Liver (tissue), 9 donors: Measurements from ENCODE around the gene EIF2B2. TPM values are rescaled to one million over a fixed set of nuclear protein-coding genes. Genes with fewer than 3 reads are reported as not detected.

Source experiments
- DNase-seq: peaks from one replicate; pipeline ENCODE4 v3.0.0-alpha.2; 2017; ENCODE audit warnings: low spot score
- H3K27ac ChIP-seq, 2 donors: one replicate each; pipeline ENCODE4 v1.7.0; 2013; ENCODE audit warnings: inconsistent platforms in 2 of 2, low read length in 2 of 2, control low read depth in 1 of 2, low read depth in 1 of 2, mild to moderate bottlenecking in 1 of 2
- H3K27me3 ChIP-seq, 4 donors: one replicate each; pipeline versions ENCODE4 v1.6.1 to v1.7.0; 2013; ENCODE audit warnings: low read length in 3 of 4, inconsistent platforms in 1 of 4, mild to moderate bottlenecking in 1 of 4, moderate library complexity in 1 of 4; ENCODE audit not compliant: control insufficient read depth in 4 of 4, insufficient read depth in 4 of 4
- H3K36me3 ChIP-seq, 4 donors: one replicate each; pipeline versions ENCODE4 v1.6.1 to v1.7.0; 2013; ENCODE audit warnings: low read length in 3 of 4, mild to moderate bottlenecking in 3 of 4, low read depth in 1 of 4, moderate library complexity in 1 of 4; ENCODE audit not compliant: control insufficient read depth in 4 of 4, insufficient read depth in 3 of 4
- H3K4me1 ChIP-seq, 4 donors: one replicate each; pipeline versions ENCODE4 v1.6.1 to v1.7.0; 2013; ENCODE audit warnings: low read length in 3 of 4, mild to moderate bottlenecking in 3 of 4, moderate library complexity in 1 of 4; ENCODE audit not compliant: control insufficient read depth in 4 of 4, insufficient read depth in 4 of 4
- H3K4me3 ChIP-seq, 3 donors: one replicate each; pipeline versions ENCODE4 v1.6.1 to v1.7.0; 2013; ENCODE audit warnings: low read length in 3 of 3, control low read depth in 1 of 3, low read depth in 1 of 3, mild to moderate bottlenecking in 1 of 3
- H3K9ac ChIP-seq, 2 donors: one replicate each; pipeline ENCODE4 v1.7.0; 2013; ENCODE audit warnings: low read length in 2 of 2, mild to moderate bottlenecking in 2 of 2, moderate library complexity in 2 of 2, control low read depth in 1 of 2, low read depth in 1 of 2
- H3K9me3 ChIP-seq, 4 donors: one replicate each; pipeline versions ENCODE4 v1.6.1 to v1.7.0; 2013; ENCODE audit warnings: low read length in 3 of 4; ENCODE audit not compliant: control insufficient read depth in 4 of 4
- ATF3 ChIP-seq: IDR thresholded peaks from 2 replicates; pipeline ENCODE4 v1.6.1; 2016; ENCODE audit warnings: antibody characterized with exemption
- CTCF ChIP-seq: fragments of 150-350 bp; IDR thresholded peaks from 2 replicates; pipeline ENCODE4 v1.5.1; 2017; ENCODE audit warnings: improper control_type of control experiment, low read depth, low read length; ENCODE audit not compliant: missing input control
- EGR1 ChIP-seq, 2 donors: IDR thresholded peaks; 2 replicates each; pipeline ENCODE4 v1.6.1; 2016 to 2018; ENCODE audit warnings: antibody characterized with exemption in 2 of 2, low read depth in 2 of 2
- FOXA1 ChIP-seq: IDR thresholded peaks from 2 replicates; pipeline ENCODE4 v1.6.1; 2016; ENCODE audit warnings: antibody characterized with exemption
- FOXA2 ChIP-seq: IDR thresholded peaks from 2 replicates; pipeline ENCODE4 v1.6.1; 2016; ENCODE audit warnings: antibody characterized with exemption
- GABPA ChIP-seq, 2 donors: IDR thresholded peaks in 1 of 2; conservative IDR thresholded peaks in 1 of 2; 2 replicates each; pipeline ENCODE4 v1.6.1; 2016; ENCODE audit warnings: antibody characterized with exemption in 2 of 2, mild to moderate bottlenecking in 1 of 2, moderate library complexity in 1 of 2
- HNF4A ChIP-seq, 2 donors: conservative IDR thresholded peaks; 2 replicates each; pipeline ENCODE4 v1.6.1; 2016; ENCODE audit warnings: antibody characterized with exemption in 2 of 2, mild to moderate bottlenecking in 2 of 2
- HNF4G ChIP-seq: IDR thresholded peaks from 2 replicates; pipeline ENCODE4 v1.6.1; 2016; ENCODE audit warnings: antibody characterized with exemption
- JUND ChIP-seq, 2 donors: IDR thresholded peaks; 2 replicates each; pipeline ENCODE4 v1.6.1; 2016; ENCODE audit warnings: antibody characterized with exemption in 2 of 2
- NR2F2 ChIP-seq: IDR thresholded peaks from 2 replicates; pipeline ENCODE4 v1.6.1; 2016; ENCODE audit warnings: antibody characterized with exemption
- RAD21 ChIP-seq, 2 donors: IDR thresholded peaks; 2 replicates each; pipeline ENCODE4 v1.6.1; 2016; ENCODE audit warnings: antibody characterized with exemption in 2 of 2, mild to moderate bottlenecking in 2 of 2
- REST ChIP-seq: IDR thresholded peaks from 2 replicates; pipeline ENCODE4 v1.6.1; 2016; ENCODE audit warnings: antibody characterized with exemption, mild to moderate bottlenecking
- RXRA ChIP-seq, 2 donors: IDR thresholded peaks; 2 replicates each; pipeline ENCODE4 v1.6.1; 2017 to 2018; ENCODE audit warnings: antibody characterized with exemption in 2 of 2, mild to moderate bottlenecking in 1 of 2
- TAF1 ChIP-seq: conservative IDR thresholded peaks from 2 replicates; pipeline ENCODE4 v1.6.1; 2016; ENCODE audit warnings: antibody characterized with exemption, mild to moderate bottlenecking
- YY1 ChIP-seq: IDR thresholded peaks from 2 replicates; pipeline ENCODE4 v1.6.1; 2016; ENCODE audit warnings: antibody characterized with exemption, mild to moderate bottlenecking
- WGBS: extraction: QIAGEN DNeasy Blood & Tissue Kit; methylation state at CpG from one replicate; pipeline ENCODE4 v1.1.7; 2013; 5-methylcytosine and 5-hydroxymethylcytosine counted together
- polyA plus RNA-seq, 2 donors: library from polyadenylated mRNA; stranded (reverse) in 1 of 2; unstranded in 1 of 2; fragments of 200-250 nt in 1 of 2; fragments of >200 nt in 1 of 2; fragmentation: Nextera tagmentation in 1 of 2; extraction: Ambion mirVana in 1 of 2; gene quantifications; one replicate each; pipeline versions ENCODE4 v1.2.1 to v1.2.3, GENCODE V29; 2013 to 2015
- total RNA-seq, 2 donors: library from RNA; depleted of rRNA; stranded (reverse); fragments of >200 nt; gene quantifications; one replicate each; pipeline ENCODE4 v1.2.3, GENCODE V29; 2014
- TF ChIP-seq, protein P1 (sequence below): IDR thresholded peaks from 2 replicates; pipeline ENCODE4 v1.6.1; 2016; ENCODE audit warnings: antibody characterized with exemption
- TF ChIP-seq, protein P2 (sequence below): IDR thresholded peaks from 2 replicates; pipeline ENCODE4 v1.6.1; 2016; ENCODE audit warnings: antibody characterized with exemption
- donor health status: healthy.
- donor health status: healthy.
- donor health status: healthy.
- donor health status: healthy.
- donor health status: healthy.

Gene EIF2B2
- total and polyA plus RNA-seq, 4 donors: 16.2 to 23.6 (median 20.2) TPM

- TF ChIP-seq JUND (IDR thresholded peaks at IDR 0.05): no peak
- TF ChIP-seq FOXA1: no peak
- TF ChIP-seq NR2F2: no peak
These were observed 40.2 kb upstream of the EIF2B2 start (continued) for GRCh38 chr14:74962493-74962892.

DNA sequence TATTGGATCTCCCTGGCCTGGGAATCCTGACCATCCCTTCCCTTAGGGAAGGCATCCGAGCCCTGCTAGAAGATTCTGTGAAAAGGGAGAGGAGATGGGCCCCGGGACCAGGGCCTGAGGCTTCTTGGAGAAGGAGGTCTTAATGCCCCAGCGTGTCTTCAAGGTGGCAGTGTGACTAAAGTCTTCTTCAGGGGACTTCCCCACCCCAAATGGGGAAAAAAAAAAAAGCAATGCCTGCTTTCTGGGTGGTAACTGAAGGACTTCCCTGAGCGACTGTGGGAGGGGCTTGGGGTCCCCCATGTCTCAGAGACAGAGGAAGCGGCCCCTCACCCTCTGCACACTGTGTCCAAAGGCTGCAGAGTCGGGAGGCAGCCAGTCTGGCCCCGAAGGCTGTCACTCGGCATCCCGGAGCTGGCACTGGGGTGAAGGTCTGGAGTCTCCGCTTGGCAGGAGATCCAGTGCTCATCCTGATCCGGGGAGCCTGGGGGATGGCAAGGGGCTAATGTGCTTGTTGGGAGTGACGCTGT, 39.5 kb upstream of the EIF2B2 start:
- Histone ChIP-seq H3K4me3 (no peak overlapping the region), H3K27ac (no peak overlapping the region), H3K9ac (no peak overlapping the region), H3K4me1 (no peaks in the 10 kb centered on the region), H3K36me3 (no peaks in the 10 kb centered on the region), H3K9me3 (no peaks in the 10 kb centered on the region), H3K27me3 (no peaks in the 10 kb centered on the region)
- TF ChIP-seq JUND (IDR thresholded peaks at IDR 0.05) (no peak), REST (no peak), FOXA2 (no peak), HNF4A (conservative IDR thresholded peaks at IDR 0.05) (no peak), RAD21 (IDR thresholded peaks at IDR 0.05) (no peak), YY1 (no peak), HNF4G (no peak), TAF1 (no peak), CTCF (no peak), GABPA (IDR thresholded peaks at IDR 0.05 in 1 of 2, conservative IDR thresholded peaks at IDR 0.05 in 1 of 2) (no peak), NR2F2 (no peak), FOXA1 (no peak), EGR1 (IDR thresholded peaks at IDR 0.05; ENCODE audit: low read depth in 2 of 2) (no peak), ATF3 (no peak), RXRA (IDR thresholded peaks at IDR 0.05) (no peak)
- TF ChIP-seq, protein P1, sequence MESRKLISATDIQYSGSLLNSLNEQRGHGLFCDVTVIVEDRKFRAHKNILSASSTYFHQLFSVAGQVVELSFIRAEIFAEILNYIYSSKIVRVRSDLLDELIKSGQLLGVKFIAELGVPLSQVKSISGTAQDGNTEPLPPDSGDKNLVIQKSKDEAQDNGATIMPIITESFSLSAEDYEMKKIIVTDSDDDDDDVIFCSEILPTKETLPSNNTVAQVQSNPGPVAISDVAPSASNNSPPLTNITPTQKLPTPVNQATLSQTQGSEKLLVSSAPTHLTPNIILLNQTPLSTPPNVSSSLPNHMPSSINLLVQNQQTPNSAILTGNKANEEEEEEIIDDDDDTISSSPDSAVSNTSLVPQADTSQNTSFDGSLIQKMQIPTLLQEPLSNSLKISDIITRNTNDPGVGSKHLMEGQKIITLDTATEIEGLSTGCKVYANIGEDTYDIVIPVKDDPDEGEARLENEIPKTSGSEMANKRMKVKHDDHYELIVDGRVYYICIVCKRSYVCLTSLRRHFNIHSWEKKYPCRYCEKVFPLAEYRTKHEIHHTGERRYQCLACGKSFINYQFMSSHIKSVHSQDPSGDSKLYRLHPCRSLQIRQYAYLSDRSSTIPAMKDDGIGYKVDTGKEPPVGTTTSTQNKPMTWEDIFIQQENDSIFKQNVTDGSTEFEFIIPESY: no peak
- TF ChIP-seq, protein P2, sequence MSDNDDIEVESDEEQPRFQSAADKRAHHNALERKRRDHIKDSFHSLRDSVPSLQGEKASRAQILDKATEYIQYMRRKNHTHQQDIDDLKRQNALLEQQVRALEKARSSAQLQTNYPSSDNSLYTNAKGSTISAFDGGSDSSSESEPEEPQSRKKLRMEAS: no peak
- DNase-seq: no peak
- 65% methylated on average over 12 of the region's 12 CpGs for WGBS
